NCI-H82 treated with DMSO at 0.1 percent for 48 hours (cell line): ENCODE results near the gene PTP4A2.

Experiments used
- DNase-seq: peaks from one replicate; lab custom pipeline; 2025; ENCODE audit not compliant: unreplicated experiment; lab: John Stamatoyannopoulos, UW

The PTP4A2 gene

GRCh38 chr1:31938184-31938975 is at the start of gene PTP4A2:
Gene PTP4A2 (minus strand): TSS chr1:31938368. CDS start chr1:31919065, 19,303 bp downstream.
- peak; percentile 83 for DNase-seq

GRCh38 chr1:31987135-31987619 is 49.0 kb upstream of the PTP4A2 start:
- DNase-seq, result no peak

- no peak for DNase-seq
These were observed 47.3 kb upstream of the PTP4A2 start for GRCh38 chr1:31985430-31985829.

GRCh38 chr1:31984419-31985347 is 46.5 kb upstream of the PTP4A2 start:
- DNase-seq, result no peak

- DNase-seq, result peak; percentile 65
These were observed 43.8 kb upstream of the PTP4A2 start for GRCh38 chr1:31981972-31982371.

GRCh38 chr1:31981456-31981839 is 43.3 kb upstream of the PTP4A2 start:
- DNase-seq, result no peak

GRCh38 chr1:31980835-31981455 is 42.8 kb upstream of the PTP4A2 start:
- no peak for DNase-seq

- no peak for DNase-seq
These were observed 40.8 kb upstream of the PTP4A2 start for GRCh38 chr1:31978843-31979400.

GRCh38 chr1:31977385-31978131 is 39.4 kb upstream of the PTP4A2 start:
- DNase-seq, result peak; percentile 59

- no peak for DNase-seq
These were observed 38.2 kb upstream of the PTP4A2 start for GRCh38 chr1:31976401-31976800.

- DNase-seq, result no peak
These were observed 32.7 kb upstream of the PTP4A2 start for GRCh38 chr1:31970873-31971272.

- DNase-seq, result no peak
These were observed 23.4 kb upstream of the PTP4A2 start for GRCh38 chr1:31961536-31961935.

GRCh38 chr1:31959521-31960340 is 21.6 kb upstream of the PTP4A2 start:
- no peak for DNase-seq

- no peak for DNase-seq
These were observed 19.8 kb upstream of the PTP4A2 start for GRCh38 chr1:31957701-31958674.

- DNase-seq, result no peak
These were observed 18.0 kb upstream of the PTP4A2 start for GRCh38 chr1:31955917-31956736.

GRCh38 chr1:31954607-31955283 is 16.6 kb upstream of the PTP4A2 start:
- DNase-seq, result no peak

- no peak for DNase-seq
These were observed 14.7 kb upstream of the PTP4A2 start for GRCh38 chr1:31952825-31953220.
